Adrenal gland (tissue), 12 donors: ENCODE results near the gene AHDC1. TPM values are rescaled to one million over a fixed set of nuclear protein-coding genes. Genes with fewer than 3 reads are reported as not detected.

Source experiments
- DNase-seq, 7 donors: peaks; one replicate each; pipeline ENCODE4 v3.0.0-alpha.2; 2019 to 2020
- H3K27ac ChIP-seq, 5 donors: fragments of 200-600 bp; sonication (generic) in 4 of 5; 1 replicate in 3 of 5; 2 replicates in 2 of 5; pipeline versions ENCODE4 v1.5.1 to v1.8.0; 2016 to 2020; ENCODE audit warnings: mild to moderate bottlenecking in 1 of 5
- H3K27me3 ChIP-seq: fragments of 200-600 bp; 2 replicates; pipeline ENCODE4 v1.8.0; 2021
- H3K36me3 ChIP-seq, 2 donors: fragments of 200-600 bp; replicated peaks in 1 of 2; 1 replicate in 1 of 2; 2 replicates in 1 of 2; pipeline versions ENCODE4 v1.5.1 to v1.8.0; 2018 to 2022
- H3K4me1 ChIP-seq, 2 donors: fragments of 200-600 bp; replicated peaks in 1 of 2; 1 replicate in 1 of 2; 2 replicates in 1 of 2; pipeline versions ENCODE4 v1.5.1 to v1.8.0; 2018 to 2021
- H3K4me3 ChIP-seq, 4 donors: fragments of 200-600 bp; sonication (generic) in 3 of 4; one replicate each; pipeline ENCODE4 v1.5.1; 2016 to 2018
- H3K9me3 ChIP-seq, 3 donors: fragments of 200-600 bp; sonication (generic) in 1 of 3; replicated peaks in 1 of 3; 1 replicate in 2 of 3; 2 replicates in 1 of 3; pipeline versions ENCODE4 v1.5.1 to v1.8.0; 2016 to 2021
- CTCF ChIP-seq, 6 experiments: fragments of 450-650 bp in 4 of 6; fragments of 200-600 bp in 2 of 6; sonication (generic) in 1 of 6; IDR thresholded peaks; 1 replicate in 5 of 6; 2 replicates in 1 of 6; pipeline versions ENCODE4 v1.5.1 to v1.8.0; 2016 to 2021; ENCODE audit warnings: antibody characterized with exemption in 6 of 6, mild to moderate bottlenecking in 2 of 6, moderate library complexity in 1 of 6
- POLR2A ChIP-seq, 2 donors: fragments of 450-650 bp; IDR thresholded peaks; one replicate each; pipeline ENCODE4 v1.6.1; 2017; ENCODE audit warnings: antibody characterized with exemption in 2 of 2, mild to moderate bottlenecking in 2 of 2, moderate library complexity in 1 of 2
- WGBS, 4 donors: extraction: QIAGEN DNeasy Blood & Tissue Kit in 2 of 4; methylation state at CpG; one replicate each; pipeline versions ENCODE4 v1.1.5 to v1.1.7; 2013 to 2017; 5-methylcytosine and 5-hydroxymethylcytosine counted together
- intact Hi-C, 2 donors: fragments of 100-400 bp; cut with DNase I; formaldehyde crosslinking; loops; one replicate each; pipeline versions ENCODE4 v1.14.1 to v1.15.0; 2022 to 2023
- polyA plus RNA-seq, 3 donors: library from polyadenylated mRNA; stranded (reverse); fragments of 200-250 nt in 2 of 3; fragments of 350-450 nt in 1 of 3; fragmentation: Illumina TruSeq in 1 of 3; extraction: RNeasy Lipid Tissue Mini Kit (QIAGEN cat#74804) in 1 of 3; gene quantifications; one replicate each; pipeline ENCODE4 v1.2.3, GENCODE V29; 2013 to 2014
- small RNA-seq, 2 donors: library from RNA; depleted of rRNA; stranded (forward); fragments of <200 nt; gene quantifications; one replicate each; pipeline ENCODE3, GENCODE V24; 2016
- total RNA-seq, 9 donors: library from RNA; depleted of rRNA in 4 of 9; stranded (reverse); fragments of >200 nt in 4 of 9; fragments of 120-200 nt in 1 of 9; fragmentation: NEBNext Ultra II Directional in 1 of 9; extraction: Animal tissue kit (Norgen Biotek cat#: 25700) in 1 of 9; gene quantifications; one replicate each; pipeline versions ENCODE4 v1.1.0 to v1.2.4, GENCODE V29; 2013 to 2023
- donor health status: healthy with polysubstance abuse.
- donor health status: Bipolar disorder and iron deficiency.
- donor health status: DM: yes; HTN: yes; CAD: no.
- donor health status: DM: no; HTN: no; CAD: no.
- donor health status: DM: no; HTN: no; CAD: no.
- donor health status: DM: yes; HTN: yes; CAD: no.

Gene AHDC1
- total and polyA plus RNA-seq, 12 donors = 10.4 to 111 (median 61.3) TPM

- Histone ChIP-seq H3K27me3 (no peaks in the 10 kb centered on the region), H3K4me1 (peaks cover 13 to 50% of the 10 kb centered on the region in 2 donors)
Measured at GRCh38 chr1:27489501-27489972, 114.4 kb downstream of the AHDC1 start.

GRCh38 chr1:27487966-27488884, 115.7 kb downstream of the AHDC1 start:
- intact Hi-C loops = loop anchor here in 1 of 2 donors (10.0 kb wide), 1 partner anchor 53 kb away; no protein-coding TSS in a partner anchor
- H3K36me3 ChIP-seq = no peaks in the 10 kb centered on the region
- peak in 2 of 7 donors; percentile 9 to 49 for DNase-seq
- no peaks in the 10 kb centered on the region for H3K9me3 ChIP-seq
- H3K4me3 ChIP-seq = peak overlapping the region in 2 of 4 donors; percentile 91 to 92
- whole genome bisulfite sequencing, 4 donors = 8 to 13% (median 11%) methylated on average over 6 of the region's 6 CpGs
- no peaks in the 10 kb centered on the region for H3K27me3 ChIP-seq
- H3K27ac ChIP-seq = peak overlapping the region in 4 of 5 donors; percentile 90 to 99 (median 96)
- TF ChIP-seq CTCF (IDR thresholded peaks at IDR 0.05) (no peak), POLR2A (IDR thresholded peaks at IDR 0.05) (no peak)
- H3K4me1 ChIP-seq = peaks cover 13 to 55% of the 10 kb centered on the region in 2 donors

More at GRCh38 chr1:27489501-27489972, 114.4 kb downstream of the AHDC1 start:
- intact Hi-C loops = loop anchor here in 1 of 2 donors (10.0 kb wide), 1 partner anchor 55 kb away; no protein-coding TSS in a partner anchor
- TF ChIP-seq POLR2A (IDR thresholded peaks at IDR 0.05) = no peak
- TF ChIP-seq CTCF (IDR thresholded peaks at IDR 0.05) = no peak
- no peaks in the 10 kb centered on the region for H3K36me3 ChIP-seq
- H3K27ac ChIP-seq = peak overlapping the region; percentile 55 to 99 (median 96)
- WGBS, 4 donors = 0 to 1% (median 0%) methylated on average over 7 to 26 of the region's 26 CpGs
- peak overlapping the region; percentile 11 to 92 (median 77) for H3K4me3 ChIP-seq
- no peaks in the 10 kb centered on the region for H3K9me3 ChIP-seq
- DNase-seq = peak in 6 of 7 donors; percentile 32 to 62 (median 50)

GRCh38 chr1:27485363-27485762, 118.6 kb downstream of the AHDC1 start:
- 95 to 100% (median 97%) methylated on average over 1 of the region's 1 CpG for WGBS, 4 donors
- H3K4me1 ChIP-seq = peaks cover 13 to 53% of the 10 kb centered on the region in 2 donors
- TF ChIP-seq CTCF (IDR thresholded peaks at IDR 0.05) (no peak), POLR2A (IDR thresholded peaks at IDR 0.05) (no peak)
- no peaks in the 10 kb centered on the region for H3K27me3 ChIP-seq
- H3K4me3 ChIP-seq = no peak overlapping the region
- H3K9me3 ChIP-seq = no peaks in the 10 kb centered on the region
- no peaks in the 10 kb centered on the region for H3K36me3 ChIP-seq
- no peak for DNase-seq
- H3K27ac ChIP-seq = no peak overlapping the region
- intact Hi-C loops = loop anchor here in 1 of 2 donors (10.0 kb wide), 1 partner anchor 51 kb away; no protein-coding TSS in a partner anchor

Small RNA genes lying within 50 kb of the gene (small RNA-seq; reads per million reads assigned to genes)
- gene AL031729.1 = 0 reads per million in 2 donors

Other genes starting within 250 kb of the AHDC1 start
- 10 to 100 TPM in 8 of 9 donors, 1 to 10 TPM in 1; 6.5 to 48.2 (median 25.9) TPM for gene MAP3K6, start 237.2 kb downstream of the AHDC1 start, total RNA-seq
- 100 to 1,000 TPM in 1 of 3 donors, 10 to 100 TPM in 2; 14.2 to 136 (median 83.9) TPM for gene MAP3K6, start 237.2 kb downstream of the AHDC1 start, polyA plus RNA-seq
- 10 to 100 TPM in 8 of 9 donors, 1 to 10 TPM in 1; 6.3 to 83.3 (median 40.8) TPM for gene FCN3, start 229.3 kb downstream of the AHDC1 start, total RNA-seq
- 10 to 100 TPM; 17.0 to 72.8 (median 23.2) TPM for gene FCN3, start 229.3 kb downstream of the AHDC1 start, polyA plus RNA-seq
- 1 to 10 TPM in 1 of 9 donors, under 1 TPM in 3, not detected in 5; 0.11 to 2.6 (median 0.41) TPM for gene CD164L2, start 220.8 kb downstream of the AHDC1 start, total RNA-seq
- gene CD164L2, start 220.8 kb downstream of the AHDC1 start, polyA plus RNA-seq = under 1 TPM in 2 of 3 donors, not detected in 1; 0.13 to 0.16 TPM
- gene GPR3, start 211.5 kb downstream of the AHDC1 start, total RNA-seq = 1 to 10 TPM in 2 of 9 donors, under 1 TPM in 2, not detected in 5; 0.17 to 2.0 (median 0.66) TPM
- 1 to 10 TPM in 1 of 3 donors, under 1 TPM in 2; 0.40 to 1.0 (median 0.64) TPM for gene GPR3, start 211.5 kb downstream of the AHDC1 start, polyA plus RNA-seq
- gene WASF2, start 114.0 kb downstream of the AHDC1 start, total RNA-seq = 100 to 1,000 TPM in 4 of 9 donors, 10 to 100 TPM in 5; 17.4 to 159 (median 70.0) TPM
- gene WASF2, start 114.0 kb downstream of the AHDC1 start, polyA plus RNA-seq = 10 to 100 TPM; 18.9 to 94.6 (median 29.0) TPM
- 10 to 100 TPM in 4 of 9 donors, 1 to 10 TPM in 5; 1.5 to 16.0 (median 8.0) TPM for gene FGR, start 31.0 kb upstream of the AHDC1 start, total RNA-seq
- 10 to 100 TPM in 2 of 3 donors, 1 to 10 TPM in 1; 6.0 to 51.9 (median 11.3) TPM for gene FGR, start 31.0 kb upstream of the AHDC1 start, polyA plus RNA-seq
- 100 to 1,000 TPM in 6 of 9 donors, 10 to 100 TPM in 3; 67.6 to 379 (median 146) TPM for gene IFI6, start 68.0 kb upstream of the AHDC1 start, total RNA-seq
- gene IFI6, start 68.0 kb upstream of the AHDC1 start, polyA plus RNA-seq = 100 to 1,000 TPM; 213 to 611 (median 223) TPM
- 10 to 100 TPM in 4 of 9 donors, 1 to 10 TPM in 5; 4.0 to 12.4 (median 9.5) TPM for gene FAM76A, start 121.8 kb upstream of the AHDC1 start, total RNA-seq
- gene FAM76A, start 121.8 kb upstream of the AHDC1 start, polyA plus RNA-seq = 1 to 10 TPM; 2.9 to 7.6 (median 4.9) TPM
- 10 to 100 TPM; 27.5 to 81.9 (median 55.9) TPM for gene STX12, start 169.1 kb upstream of the AHDC1 start, total RNA-seq
- gene STX12, start 169.1 kb upstream of the AHDC1 start, polyA plus RNA-seq = 10 to 100 TPM; 18.4 to 72.1 (median 18.6) TPM
- 10 to 100 TPM; 20.7 to 63.5 (median 30.9) TPM for gene PPP1R8, start 226.6 kb upstream of the AHDC1 start, total RNA-seq
- 10 to 100 TPM; 16.9 to 45.0 (median 19.6) TPM for gene PPP1R8, start 226.6 kb upstream of the AHDC1 start, polyA plus RNA-seq